ENCODE results near the gene RAB28.

RAB28 gene

DNA sequence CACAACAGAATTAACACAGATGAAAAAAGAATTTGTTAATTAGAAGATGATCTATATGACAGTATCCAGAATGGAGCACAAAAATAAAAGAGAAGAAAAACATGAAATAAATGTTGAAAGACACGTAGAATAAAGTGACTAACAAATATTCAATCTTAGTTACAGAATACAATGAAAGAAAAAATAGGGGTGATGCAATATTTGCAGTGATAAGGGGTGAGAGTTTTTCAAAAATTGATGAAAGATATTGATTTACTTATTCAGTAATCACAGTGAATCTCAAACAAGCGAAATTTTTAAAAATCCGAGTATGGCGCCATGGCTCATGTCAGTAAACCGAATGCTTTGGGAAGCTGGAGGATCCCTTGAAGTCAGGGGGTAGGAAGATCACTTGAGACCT is 20.2 kb upstream of the RAB28 start:
- no peak for DNase-seq

DNA sequence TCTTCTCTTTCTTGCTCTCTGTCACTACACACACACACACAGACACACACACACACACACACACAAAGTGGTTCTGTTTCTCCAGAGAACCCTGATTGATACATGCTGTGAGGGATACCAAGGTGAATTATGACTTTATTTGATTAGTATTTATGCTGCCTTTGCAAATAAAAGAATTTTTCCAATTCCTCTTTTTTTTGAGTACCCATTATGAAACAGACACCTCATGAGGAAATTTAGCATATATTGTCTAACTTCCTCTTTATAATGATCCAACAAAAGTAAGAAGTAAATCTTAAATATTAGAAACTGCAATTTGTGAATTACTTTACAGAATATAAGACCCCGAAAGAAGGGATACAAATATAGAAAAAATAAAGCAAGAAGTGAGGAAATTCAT is 14.3 kb upstream of the RAB28 start:
- no peak for DNase-seq

DNA sequence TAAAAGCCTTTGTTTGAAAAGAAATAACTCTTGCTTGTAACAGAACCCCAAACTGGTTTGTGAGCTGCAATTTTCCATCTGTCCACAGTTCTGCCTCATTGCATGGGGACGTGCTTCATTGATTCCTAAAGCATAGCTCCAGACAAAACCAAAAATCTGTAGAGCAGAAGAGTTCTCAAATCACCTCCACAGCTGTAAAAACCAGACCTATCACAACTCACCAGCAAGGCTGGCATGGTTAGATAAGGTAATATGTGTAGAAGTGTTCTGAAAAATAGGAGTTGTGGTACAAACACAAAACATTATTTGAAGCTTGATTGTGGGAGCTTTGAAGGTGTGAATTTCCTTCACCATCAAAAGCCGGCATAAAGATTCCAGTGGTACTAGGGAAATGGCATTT is 12.5 kb upstream of the RAB28 start:
- no peak for DNase-seq

DNA sequence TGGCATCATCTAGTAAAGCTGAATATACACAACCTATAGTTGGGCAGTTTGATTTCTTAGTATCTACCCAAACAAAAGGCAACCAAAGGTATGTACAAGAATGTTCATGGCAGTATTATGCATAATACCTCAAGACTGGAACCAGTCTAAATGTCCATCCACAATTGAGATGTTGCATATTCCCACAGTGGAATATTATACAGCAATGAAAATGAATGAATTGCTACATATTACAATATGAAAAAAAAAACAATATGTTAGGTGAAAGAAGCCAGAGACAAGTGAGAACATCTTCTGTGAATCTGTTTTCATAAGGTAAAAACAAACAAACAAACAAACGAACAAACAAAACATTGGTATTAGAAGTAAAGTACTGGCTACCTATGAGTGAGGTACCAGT is 11.6 kb upstream of the RAB28 start:
- DNase-seq = no peak

DNA sequence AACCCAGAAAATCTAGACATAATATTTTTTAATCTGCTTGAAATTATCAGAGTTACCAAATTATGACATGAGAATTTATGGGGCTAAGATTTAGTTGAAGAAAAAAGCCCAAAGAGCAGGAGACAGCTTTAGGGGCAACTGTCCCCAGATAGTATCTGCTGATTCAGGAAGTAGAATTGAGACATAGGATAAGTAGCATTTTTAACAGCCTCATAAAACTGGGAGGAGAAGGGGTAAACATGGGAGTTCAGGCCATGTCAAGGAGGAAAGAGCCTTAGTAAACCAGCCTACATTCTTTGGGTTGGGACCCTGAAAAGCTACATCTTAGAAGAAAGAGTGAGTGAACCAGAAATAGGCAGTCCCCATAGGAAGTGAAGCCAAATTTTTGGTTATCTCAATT is 9.7 kb upstream of the RAB28 start:
- no peak for DNase-seq

DNA sequence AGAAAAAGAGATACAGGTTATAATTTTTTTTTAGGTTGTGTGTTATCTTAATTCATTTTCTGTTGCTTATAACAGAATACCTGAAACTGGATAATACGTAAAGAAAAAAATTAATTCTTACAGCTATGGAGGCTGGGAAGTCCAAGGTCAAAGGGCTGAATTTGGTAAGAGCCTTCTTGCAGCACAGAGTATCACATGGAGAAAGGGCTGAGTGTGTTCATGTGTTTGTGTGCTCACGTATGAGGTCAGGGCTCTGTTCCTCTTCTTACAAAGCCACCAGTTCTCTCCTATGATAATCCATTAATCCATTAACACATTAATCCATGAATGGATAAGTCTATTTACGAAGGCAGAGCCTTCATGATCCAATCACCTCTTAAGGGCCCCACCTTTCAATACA is 8.6 kb upstream of the RAB28 start:
- DNase-seq = no peak

DNA sequence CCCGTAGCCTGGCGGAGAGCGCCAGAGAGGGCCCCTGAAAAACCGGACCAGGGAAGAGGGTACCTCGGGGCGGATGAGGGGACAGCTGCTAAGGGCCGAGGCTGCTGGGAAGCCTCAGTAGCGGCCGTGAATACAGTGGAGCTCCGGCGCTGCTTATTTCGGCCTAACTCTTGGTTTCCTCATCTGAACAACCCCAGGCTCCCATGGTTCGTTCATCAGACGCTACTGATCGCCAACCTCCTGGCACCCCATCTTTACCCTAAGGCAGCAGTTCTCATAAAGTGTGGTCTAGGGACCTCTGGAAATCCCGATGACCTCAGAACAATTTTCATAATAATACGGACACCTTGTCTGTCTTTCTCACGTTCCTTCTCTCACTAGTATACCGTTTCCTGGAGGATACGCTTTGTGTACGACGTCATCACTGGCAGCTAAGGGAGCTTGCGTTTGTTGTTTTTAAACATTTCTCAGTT is 645 bp upstream of the RAB28 start:
- DNase-seq = peak; percentile 69 to 79

DNA sequence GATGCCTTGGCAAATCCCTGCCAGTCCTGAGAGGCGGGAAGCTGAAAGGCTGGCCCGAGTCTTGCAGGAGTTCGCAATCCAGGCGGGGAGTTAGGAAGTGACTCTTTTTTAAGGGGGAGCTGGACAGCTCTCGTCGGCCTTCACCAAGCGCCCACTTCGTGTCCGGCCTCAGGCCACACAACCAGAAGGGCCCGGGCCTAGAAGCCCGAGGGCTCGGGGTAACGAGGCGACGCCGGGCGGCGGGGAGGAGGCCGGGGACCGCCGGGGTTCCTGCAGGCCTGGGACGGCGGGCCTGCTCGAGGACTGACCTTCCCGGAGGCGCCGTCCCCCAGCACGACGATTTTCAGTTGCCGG is 395 bp downstream of the RAB28 start:
- no peak for DNase-seq

DNA sequence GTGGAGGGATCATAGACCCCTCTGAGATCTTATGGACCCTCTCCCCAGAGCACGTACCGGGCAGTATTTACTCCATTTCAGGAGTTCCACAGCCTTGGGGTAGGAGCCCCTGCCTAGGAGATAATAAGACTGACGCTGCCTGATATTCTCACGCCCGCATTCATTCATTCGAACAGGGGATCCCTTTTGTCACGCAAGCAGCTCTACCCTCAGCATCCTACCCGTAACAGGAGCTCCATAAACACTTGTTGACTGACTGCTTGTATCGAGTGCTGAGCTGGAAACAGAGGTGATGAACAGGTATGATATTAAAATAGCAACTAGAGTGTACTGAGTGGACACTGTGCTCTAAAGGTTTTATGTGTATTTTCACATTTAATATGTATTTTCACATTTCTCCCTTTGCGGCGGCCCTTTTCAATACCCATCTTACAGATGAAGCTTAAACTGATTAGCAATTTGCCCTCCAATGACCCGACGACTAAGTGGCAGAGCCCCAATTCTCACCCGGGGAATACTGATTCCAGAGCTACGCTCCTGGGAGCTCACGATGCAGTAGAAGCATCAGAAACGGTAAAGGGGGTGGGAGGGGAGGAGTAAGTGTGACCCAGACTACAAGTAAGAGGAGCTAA is 888 bp downstream of the RAB28 start:
- DNase-seq = peak in 1 of 2 donors; percentile 33

DNA sequence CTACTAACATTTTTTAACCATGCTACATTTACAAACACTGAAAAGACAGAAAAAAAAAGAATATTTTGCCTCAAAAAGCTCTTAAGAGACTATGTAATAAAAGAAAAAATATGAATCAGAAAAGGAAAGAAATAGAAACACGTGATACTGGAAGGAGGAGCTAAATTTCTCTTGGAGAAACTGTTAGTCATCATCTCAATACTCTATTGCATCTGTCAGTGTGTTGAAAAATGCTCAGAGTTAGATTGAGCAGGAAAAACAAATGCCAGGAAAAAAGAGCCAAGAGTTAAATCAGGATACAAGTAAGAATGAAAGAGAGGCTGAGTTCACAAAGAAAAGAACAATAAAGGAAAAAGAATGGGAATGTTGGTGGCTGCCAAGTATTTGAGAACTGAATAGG is 2.6 kb downstream of the RAB28 start:
- DNase-seq = no peak

DNA sequence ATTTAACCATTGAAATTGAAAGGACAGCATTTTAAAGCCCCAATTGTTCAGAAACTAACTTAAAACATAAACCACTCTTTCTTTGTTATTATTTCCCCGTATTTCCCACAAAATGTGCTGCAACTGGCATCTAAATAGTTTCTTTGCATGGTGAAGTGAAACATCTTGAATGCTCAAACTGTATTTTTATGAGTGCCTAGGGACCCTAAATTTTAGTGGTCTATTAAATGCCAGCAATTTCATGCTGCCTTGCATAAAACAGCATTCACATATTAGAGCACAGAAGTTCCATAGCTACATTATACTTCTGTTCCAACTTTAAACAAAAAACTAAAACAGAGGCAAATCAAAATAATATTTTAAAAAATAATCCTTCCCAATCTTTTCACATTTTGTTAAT is 5.4 kb downstream of the RAB28 start:
- DNase-seq = no peak

DNA sequence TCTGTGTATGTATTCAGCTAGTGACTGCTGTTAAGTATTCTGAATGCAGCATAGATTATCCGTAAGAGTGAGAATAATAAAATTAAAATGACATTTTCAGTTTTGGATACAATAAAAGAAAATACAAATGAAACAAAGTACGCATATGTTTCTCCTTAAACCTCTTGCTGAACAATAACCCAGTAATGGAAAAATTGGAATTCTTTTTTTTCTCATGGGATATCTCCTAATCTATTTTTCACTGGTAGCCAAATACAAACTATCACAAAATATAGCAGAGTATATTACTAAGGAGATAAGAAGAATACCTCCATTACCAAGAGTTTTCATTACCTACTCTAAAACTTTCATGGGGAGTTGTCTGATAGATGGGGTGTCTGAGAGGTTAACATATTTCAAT is 6.0 kb downstream of the RAB28 start:
- DNase-seq = no peak

DNA sequence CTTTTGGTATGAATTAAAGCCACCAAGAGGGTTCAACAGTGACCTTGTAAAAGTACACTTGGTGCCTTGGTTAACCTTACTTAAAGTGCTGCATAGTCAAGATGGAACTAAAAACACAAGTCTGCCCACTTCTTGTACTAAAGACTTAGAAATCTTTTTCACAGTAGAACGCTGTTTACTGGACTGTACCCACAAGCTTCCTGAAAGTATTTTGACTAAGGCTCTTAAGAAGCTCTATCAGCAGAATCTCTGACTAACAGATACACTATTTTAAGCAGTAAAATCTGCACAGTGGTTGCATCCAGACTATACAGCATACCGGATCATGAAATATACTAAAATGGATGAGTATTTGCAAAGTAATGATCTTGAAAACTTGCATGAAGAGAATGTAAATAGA is 7.2 kb downstream of the RAB28 start:
- DNase-seq = peak in 1 of 2 donors; percentile 8

DNA sequence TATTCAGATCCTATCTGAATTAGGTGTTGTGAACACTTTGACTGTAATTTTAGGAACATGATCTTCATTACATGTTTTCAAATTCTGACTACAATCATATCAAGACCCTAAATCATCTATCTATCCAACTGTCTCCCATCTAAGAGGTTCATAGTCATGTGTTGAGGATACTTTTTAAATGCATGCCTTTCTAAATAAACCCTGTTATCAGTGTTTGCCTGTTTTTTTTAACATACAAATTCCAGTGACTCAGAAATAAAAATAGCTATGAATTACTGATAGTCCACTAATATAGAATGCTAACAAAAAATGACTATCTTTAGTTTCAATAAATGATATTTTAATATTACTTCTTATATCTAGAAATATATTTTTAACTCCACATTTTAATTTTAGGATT is 8.0 kb downstream of the RAB28 start:
- no peak for DNase-seq

DNA sequence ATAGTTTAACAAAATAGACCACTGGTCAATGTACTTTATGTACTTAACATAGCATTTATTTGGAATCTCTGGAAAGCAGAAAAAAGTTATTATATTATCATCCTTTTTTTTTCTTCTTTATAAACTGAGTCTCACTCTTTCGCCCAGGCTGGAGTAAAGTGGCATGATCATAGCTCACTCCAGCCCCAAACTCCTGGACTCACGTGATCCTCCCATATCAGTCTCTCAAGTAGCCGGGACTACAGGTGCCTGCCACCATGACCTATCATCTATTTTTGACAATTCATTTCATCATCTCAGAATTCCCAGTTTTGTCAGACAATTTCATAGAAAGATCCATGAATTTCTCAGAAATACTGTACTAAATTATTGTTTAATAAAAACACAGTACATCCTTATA is 12.7 kb downstream of the RAB28 start:
- no peak for DNase-seq

DNA sequence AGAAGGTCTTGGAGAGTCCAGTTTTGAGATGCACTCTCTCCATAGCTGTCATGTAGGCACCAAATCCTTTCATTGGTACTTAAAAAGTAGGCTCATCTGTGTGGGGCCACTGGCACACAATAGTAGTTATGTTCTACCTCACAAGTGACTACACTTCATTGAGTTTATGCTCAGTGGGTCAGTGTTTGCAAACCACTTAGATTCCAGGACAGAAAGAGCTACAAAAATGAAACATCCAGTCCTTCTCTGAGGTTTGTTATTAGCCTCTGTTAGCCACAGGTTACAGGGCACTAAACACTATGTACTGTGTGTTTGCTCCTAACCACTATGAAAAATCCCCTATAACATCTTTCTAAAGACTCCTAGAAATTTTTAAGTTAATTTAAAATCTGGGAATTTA is 13.8 kb downstream of the RAB28 start:
- no peak for DNase-seq

DNA sequence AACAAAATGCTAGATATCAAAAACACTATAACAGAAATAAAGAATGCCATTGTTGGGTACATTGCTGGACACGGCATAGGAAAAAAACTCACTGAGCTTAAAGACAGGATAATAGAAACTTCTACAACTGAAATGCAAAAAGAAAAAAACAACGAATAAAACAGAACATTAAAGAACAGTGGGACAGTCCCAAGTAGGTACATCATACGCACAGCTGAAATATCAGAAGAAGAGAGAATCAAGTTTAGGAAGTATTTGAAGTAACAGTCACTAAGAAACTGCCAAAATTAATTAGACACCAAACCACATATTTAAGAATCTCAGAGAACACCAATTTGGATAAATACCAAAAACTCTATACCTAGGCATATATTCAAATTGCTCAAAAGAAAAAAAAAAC is 19.2 kb downstream of the RAB28 start:
- no peak for DNase-seq

DNA sequence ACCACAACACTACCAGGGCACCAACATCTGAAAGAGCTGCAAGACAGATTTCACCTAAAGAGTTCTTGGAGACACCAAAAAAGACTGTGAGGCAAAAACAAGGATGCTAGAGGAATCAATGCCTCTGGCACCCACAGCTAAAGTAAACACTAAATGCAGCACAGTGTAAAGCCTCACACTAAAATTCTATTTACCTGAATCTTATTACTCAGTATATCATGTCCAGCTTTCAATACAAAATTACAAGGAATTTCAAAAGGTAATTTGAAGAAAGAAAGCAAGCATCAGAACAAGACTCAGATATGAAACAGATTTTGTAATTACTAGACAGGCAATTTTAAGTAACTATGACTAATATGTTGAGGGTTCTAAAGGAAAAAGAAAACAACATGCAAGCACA is 19.6 kb downstream of the RAB28 start:
- no peak for DNase-seq

DNA sequence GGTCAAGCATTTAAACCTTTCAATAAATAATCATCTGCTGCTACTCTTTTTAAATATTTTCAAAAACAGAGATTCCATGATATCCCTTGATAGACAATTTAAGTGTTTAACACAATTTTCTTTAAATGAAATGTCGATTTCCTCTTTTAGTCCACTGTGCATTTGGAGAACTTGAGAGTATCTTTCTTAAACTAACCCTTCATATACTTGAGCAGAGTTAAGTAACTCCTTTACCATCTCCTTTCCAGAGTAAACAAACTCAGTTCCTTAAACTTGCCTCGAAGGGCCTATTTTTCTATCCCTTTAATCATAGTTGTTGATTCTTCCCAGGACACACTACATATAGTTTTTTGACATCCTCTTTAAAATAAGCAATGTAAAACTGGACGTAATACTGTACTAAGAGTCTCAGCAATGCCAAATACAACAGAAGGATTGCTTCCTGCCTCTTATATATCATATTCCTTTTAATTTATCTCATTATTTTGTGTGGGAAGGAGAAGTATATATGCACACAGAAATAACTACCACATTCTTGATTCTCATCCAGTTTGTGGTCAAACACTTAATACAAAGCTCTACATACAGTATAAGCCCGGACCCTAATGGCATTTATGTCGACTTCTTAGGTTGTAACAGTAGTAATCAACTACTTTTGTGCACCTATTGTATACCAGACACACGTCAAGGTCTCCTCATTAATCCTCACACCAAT is 22.8 kb downstream of the RAB28 start:
- DNase-seq = no peak

DNA sequence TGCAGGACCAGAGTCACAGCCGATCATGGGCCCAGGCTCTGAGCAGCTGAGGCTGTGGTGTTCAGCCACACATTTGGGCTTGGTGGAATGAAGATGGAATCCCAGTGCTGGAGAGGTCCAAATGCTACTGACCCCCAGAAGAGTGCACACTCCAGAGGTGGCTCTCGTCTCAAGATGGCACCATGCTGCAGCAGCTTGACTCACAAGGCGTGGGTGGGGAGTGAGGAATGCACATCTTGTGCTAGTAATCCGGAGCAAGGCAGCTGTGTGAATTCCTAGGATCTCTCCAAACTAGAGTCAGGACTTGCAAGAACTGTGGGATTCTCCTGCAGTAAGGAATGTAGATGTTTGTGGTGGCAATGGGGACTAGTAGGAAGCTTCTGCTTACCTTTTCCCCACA is 28.7 kb downstream of the RAB28 start:
- DNase-seq = no peak

DNA sequence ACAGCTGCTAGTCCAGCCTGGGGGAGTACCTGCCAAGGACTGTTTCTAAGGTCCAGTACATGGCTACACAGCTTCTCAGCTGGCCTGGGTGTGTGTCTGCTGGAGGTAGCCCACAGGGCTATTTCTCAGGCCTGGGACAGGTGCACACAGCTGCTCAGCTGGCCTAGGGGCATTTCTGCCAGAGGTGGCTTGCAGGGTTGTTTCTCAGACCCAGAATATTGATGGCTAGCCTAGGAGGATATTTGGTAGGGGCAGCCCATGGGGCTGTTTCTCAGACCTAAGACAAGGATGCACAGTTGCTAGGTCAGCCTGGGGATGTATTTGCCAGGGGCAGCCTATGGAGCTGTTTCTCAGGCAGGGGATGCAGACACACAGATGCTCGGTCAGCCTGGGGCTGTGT is 29.4 kb downstream of the RAB28 start:
- no peak for DNase-seq

DNA sequence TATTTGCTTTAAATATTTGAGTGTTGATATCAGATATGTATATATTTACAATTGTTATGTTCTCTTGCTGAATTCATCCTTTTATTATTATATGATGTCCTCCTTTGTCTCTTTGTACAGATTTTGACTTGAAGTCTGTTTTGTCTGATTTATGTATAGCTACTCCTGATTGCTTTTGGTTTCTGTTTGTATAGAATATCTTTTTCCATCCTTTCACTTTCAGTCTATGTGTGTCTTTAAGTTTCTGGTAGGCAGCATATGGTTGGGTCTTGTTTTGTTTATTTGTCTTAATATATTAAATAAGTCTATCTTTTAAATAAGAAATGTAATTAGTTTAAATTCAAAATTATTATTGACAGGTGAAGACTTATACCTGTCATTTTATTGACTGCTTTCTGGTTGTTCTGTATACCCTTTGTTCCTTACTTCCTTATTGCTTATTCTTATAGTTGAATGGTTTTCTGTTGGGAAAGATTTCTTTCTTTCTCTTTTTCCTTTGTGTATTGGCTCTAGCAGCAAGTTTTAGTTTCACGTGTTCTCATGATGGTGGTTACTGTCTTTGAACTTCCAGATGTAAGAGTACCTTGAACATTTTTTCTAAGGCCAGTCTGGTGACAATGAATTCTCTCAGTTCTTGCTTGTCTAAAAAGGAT is 31.1 kb downstream of the RAB28 start:
- peak in 1 of 2 donors; percentile 30 for DNase-seq

DNA sequence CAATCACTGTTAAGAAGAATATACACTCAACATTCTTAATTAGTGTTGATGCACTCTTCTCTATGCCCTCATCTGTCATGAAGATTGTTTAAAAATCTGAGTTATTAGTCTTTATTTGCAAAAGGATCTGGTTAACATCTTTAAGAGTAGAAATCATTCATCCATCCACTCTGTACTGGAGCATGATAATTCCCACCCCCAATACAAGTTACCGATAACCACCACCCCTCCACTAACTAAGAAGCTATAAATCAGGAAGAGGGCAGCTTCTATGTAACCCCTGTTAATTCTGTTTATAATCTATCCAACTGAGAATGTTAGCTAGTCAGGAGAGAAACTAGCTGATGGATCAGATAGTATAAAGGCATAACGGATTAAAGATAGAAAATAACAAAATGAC is 34.5 kb downstream of the RAB28 start:
- no peak for DNase-seq
